SJSA1 (cell line): ENCODE data around the gene AHSA1. TPM values are rescaled to one million over a fixed set of nuclear protein-coding genes. Genes with fewer than 3 reads are reported as not detected.

Source experiments
- DNase-seq, 2 experiments: peaks; one replicate each; pipeline ENCODE4 v3.0.0-alpha.2; 2015 to 2020; ENCODE audit warnings: low spot score in 2 of 2, low read depth in 1 of 2
- H3K27ac ChIP-seq: fragments of 250-450 bp; sonication (Bioruptor Pico); 2 replicates; pipeline ENCODE4 v1.5.1; 2020; ENCODE audit warnings: mild to moderate bottlenecking, moderate library complexity
- H3K27me3 ChIP-seq: fragments of 250-450 bp; sonication (Bioruptor Pico); replicated peaks from 2 replicates; pipeline ENCODE4 v1.5.1; 2020; ENCODE audit warnings: mild to moderate bottlenecking, moderate library complexity
- H3K36me3 ChIP-seq: fragments of 250-450 bp; sonication (Bioruptor Pico); 2 replicates; pipeline ENCODE4 v1.5.1; 2020; ENCODE audit warnings: mild to moderate bottlenecking
- H3K4me1 ChIP-seq: fragments of 250-450 bp; sonication (Bioruptor Pico); replicated peaks from 2 replicates; pipeline ENCODE4 v1.6.1; 2021; ENCODE audit warnings: mild to moderate bottlenecking
- H3K4me3 ChIP-seq: fragments of 250-450 bp; sonication (Bioruptor Pico); 2 replicates; pipeline ENCODE4 v1.5.1; 2020; ENCODE audit warnings: mild to moderate bottlenecking
- H3K9me3 ChIP-seq: fragments of 250-450 bp; sonication (Bioruptor Pico); replicated peaks from 2 replicates; pipeline ENCODE4 v1.5.1; 2020; ENCODE audit warnings: mild to moderate bottlenecking
- total RNA-seq: library from RNA; depleted of rRNA; stranded (reverse); fragments of >200 nt; shearing (Covaris generic); gene quantifications from 2 replicates; pipeline ENCODE4 v1.2.3, GENCODE V29; 2014

The AHSA1 gene
- total RNA-seq, 1 experiment from 2014 or later = 145 TPM

DNA sequence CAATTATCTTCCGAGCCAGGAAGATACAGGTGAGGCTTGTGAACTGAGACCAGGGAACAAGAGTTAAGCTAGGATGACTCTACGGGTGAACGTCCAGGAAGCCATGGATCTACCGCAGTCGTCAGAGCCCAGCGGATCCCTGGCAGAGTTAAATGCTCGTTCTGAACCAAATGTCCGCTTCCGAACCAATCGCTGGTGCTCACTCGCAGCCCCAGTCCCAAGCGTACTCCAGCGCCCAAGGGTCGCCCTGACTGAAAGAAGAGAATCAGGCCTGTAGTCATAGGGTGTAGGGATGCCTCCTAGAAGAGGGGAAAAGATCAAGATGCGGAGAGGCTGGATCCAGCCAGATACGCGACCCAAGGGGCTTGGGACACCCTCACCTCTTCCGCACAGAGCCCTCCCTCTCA is 775 bp upstream of the AHSA1 start:
- Histone ChIP-seq H3K4me3 (peak overlapping the region; percentile 72), H3K27me3 (no peaks in the 10 kb centered on the region), H3K9me3 (no peaks in the 10 kb centered on the region), H3K27ac (no peak overlapping the region), H3K36me3 (peaks cover 31% of the 10 kb centered on the region), H3K4me1 (peaks cover 12% of the 10 kb centered on the region)
- DNase-seq = no peak

DNA sequence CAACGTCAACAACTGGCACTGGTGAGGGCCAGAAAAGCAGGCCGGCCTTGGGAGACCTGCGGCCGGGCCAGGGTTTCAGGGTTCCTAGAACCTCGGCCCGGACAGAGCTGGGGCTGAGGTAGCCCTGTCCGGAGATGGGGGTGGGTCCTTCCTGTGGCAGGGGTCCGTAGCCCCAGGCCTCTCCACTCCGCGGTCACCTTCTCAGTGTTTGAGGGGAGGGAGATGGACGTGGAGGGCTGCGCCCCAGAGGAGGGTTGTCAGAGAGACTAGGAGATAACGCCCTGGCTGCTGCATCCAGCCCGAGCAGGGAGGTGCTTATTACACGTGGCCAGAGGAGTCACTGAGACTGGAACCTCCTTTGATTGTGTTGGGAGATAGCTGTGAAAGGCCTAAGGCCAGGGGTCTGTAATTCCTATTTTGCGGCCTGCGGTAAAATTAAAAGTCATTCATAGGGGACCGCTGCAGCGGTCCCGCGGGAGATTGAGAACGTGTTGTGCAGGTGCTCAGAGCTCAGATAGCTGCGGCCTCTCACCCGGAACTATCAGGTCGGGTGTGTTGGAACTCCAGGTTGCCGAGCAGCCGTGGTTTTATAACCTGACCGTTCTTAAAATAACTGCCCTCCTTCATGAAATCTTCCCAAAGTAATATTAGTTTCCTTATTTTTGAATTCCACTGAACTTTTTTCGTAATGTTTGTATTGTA is 507 bp downstream of the AHSA1 start:
- no peaks in the 10 kb centered on the region for H3K9me3 ChIP-seq
- peaks cover 12% of the 10 kb centered on the region for H3K4me1 ChIP-seq
- peaks cover 43% of the 10 kb centered on the region for H3K36me3 ChIP-seq
- peak in 1 of 2 experiments; percentile 47 for DNase-seq
- peak overlapping the region; percentile 72 for H3K4me3 ChIP-seq
- no peaks in the 10 kb centered on the region for H3K27me3 ChIP-seq
- H3K27ac ChIP-seq = peak overlapping the region; percentile 87

DNA sequence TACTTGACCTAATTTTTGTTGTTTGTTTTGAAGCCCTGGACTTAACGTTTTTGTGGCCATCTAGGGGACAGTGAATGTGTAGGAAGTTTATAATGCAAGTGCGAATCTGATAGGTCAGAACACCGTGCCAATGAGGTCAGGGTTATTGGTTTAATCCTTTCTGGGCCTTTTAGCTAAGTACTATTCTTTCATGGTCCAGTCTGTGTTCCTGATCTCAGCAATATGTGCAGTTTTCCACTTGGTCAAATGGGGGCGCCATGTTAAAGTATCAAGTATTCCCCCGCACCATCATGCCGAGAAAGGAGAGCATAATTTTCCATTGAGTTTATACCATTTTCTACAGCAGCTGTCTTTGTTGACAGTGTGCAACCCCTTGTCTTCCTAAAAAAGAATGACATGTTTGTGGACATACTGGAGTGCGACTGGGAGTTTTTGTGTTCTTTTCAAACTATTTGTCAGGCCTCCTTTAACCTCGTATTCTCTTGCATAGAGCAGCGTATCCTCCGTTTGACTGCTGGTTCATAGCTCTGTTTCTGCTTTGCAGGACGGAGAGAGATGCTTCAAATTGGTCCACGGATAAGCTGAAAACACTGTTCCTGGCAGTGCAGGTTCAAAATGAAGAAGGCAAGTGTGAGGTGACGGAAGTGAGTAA is 1.3 kb downstream of the AHSA1 start:
- Histone ChIP-seq H3K36me3 (peaks cover 51% of the 10 kb centered on the region), H3K27ac (no peak overlapping the region), H3K4me1 (peaks cover 12% of the 10 kb centered on the region), H3K27me3 (no peaks in the 10 kb centered on the region), H3K9me3 (no peaks in the 10 kb centered on the region), H3K4me3 (peak overlapping the region; percentile 72)
- peak; percentile 36 to 56 for DNase-seq

DNA sequence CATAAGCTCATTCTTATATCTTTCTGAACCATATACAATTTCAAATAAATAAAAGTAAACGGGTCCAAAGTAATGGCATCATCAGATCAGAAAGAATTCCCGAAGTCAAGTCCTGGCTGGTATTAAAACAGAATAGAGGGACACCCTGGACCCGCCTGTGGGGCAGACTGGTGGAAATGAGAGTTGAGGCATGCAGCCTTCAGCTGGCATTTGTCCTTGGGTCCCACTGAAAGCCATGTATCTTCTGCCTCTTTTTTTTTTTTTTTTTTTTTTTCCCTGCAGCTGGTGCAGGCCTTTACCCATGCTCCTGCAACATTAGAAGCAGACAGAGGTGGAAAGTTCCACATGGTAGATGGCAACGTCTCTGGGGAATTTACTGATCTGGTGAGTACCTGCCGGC is 9.9 kb downstream of the AHSA1 start:
- H3K27me3 ChIP-seq = 0 out of 2 replicates have a peak, but pooled peaks cover 3% of the 10 kb centered on the region
- no peak overlapping the region for H3K27ac ChIP-seq
- no peak for DNase-seq
- peaks cover 64% of the 10 kb centered on the region for H3K36me3 ChIP-seq
- no peak overlapping the region for H3K4me3 ChIP-seq
- no peaks in the 10 kb centered on the region for H3K4me1 ChIP-seq
- no peaks in the 10 kb centered on the region for H3K9me3 ChIP-seq

DNA sequence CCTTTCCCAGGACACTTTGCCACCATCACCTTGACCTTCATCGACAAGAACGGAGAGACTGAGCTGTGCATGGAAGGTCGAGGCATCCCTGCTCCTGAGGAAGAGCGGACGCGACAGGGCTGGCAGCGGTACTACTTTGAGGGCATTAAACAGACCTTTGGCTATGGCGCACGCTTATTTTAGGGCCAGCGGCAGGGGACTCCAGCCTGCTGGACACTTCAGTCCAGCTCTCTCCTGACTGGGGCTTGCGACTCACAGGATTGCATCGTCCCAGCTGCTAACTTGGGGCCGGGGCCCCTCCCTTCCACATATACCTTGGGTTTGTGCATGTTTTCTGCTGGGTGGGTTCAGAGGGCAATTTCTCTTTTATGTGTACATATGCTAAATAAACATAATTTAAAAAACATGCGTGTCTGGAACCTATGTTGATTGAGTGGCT is 11.2 kb downstream of the AHSA1 start:
- Histone ChIP-seq H3K36me3 (peaks cover 52% of the 10 kb centered on the region), H3K9me3 (no peaks in the 10 kb centered on the region), H3K27ac (no peak overlapping the region), H3K4me3 (no peak overlapping the region), H3K4me1 (no peaks in the 10 kb centered on the region), H3K27me3 (0 out of 2 replicates have a peak, but pooled peaks cover 3% of the 10 kb centered on the region)
- no peak for DNase-seq

DNA sequence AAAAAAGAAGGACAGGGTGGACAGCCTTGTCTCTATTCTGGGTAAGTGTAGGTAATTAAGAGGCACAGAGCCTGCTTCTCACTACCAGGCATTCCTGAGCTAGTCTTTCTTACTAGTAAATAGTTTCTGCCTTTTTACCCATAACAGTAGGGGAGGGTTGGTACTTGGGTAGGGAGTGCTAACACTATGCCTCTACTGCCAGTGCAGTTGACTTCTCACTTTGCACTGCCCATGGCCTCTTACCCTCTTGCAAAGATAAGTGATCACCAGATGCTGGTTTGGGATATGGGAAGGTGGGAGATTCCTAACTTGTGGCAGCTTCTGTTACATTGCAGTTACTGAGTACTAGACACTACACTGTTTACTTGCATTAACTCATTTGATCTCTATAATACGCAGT is 11.6 kb downstream of the AHSA1 start:
- Histone ChIP-seq H3K27ac (no peak overlapping the region), H3K27me3 (0 out of 2 replicates have a peak, but pooled peaks cover 4% of the 10 kb centered on the region), H3K36me3 (peaks cover 48% of the 10 kb centered on the region), H3K9me3 (no peaks in the 10 kb centered on the region), H3K4me3 (no peak overlapping the region), H3K4me1 (no peaks in the 10 kb centered on the region)
- DNase-seq = no peak

DNA sequence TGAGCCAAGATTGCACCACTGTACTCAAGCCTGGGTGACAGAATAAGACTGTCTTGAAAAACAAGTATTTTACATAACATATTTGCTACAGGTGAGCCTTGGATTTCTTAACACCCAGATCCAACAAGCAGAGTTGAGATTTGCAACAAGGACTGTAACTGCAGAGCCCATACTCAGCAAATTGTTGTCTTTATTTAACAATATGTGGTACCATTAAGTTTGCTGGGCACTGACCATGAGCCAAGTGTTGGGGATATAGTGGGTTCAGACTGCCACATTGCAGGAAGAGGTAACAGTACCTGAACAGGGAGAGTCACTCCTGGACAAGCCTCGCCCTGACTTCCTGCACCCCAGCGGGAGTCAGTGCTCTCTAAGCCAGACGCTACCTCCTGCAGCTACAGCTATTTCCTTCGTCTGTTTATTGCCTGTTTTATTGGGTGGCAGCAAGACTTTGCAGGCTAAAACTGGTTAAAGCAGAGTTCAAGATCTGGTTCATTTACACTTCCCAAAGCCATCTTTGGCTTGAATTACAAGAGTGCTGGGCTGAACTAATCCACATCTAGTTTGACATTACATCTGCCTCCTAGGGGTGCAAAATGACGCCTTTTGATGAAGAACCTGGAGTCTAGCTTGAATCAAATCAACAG is 12.5 kb downstream of the AHSA1 start:
- no peak overlapping the region for H3K4me3 ChIP-seq
- no peaks in the 10 kb centered on the region for H3K4me1 ChIP-seq
- DNase-seq = no peak
- peaks cover 40% of the 10 kb centered on the region for H3K36me3 ChIP-seq
- H3K9me3 ChIP-seq = no peaks in the 10 kb centered on the region
- 0 out of 2 replicates have a peak, but pooled peaks cover 6% of the 10 kb centered on the region for H3K27me3 ChIP-seq
- no peak overlapping the region for H3K27ac ChIP-seq

DNA sequence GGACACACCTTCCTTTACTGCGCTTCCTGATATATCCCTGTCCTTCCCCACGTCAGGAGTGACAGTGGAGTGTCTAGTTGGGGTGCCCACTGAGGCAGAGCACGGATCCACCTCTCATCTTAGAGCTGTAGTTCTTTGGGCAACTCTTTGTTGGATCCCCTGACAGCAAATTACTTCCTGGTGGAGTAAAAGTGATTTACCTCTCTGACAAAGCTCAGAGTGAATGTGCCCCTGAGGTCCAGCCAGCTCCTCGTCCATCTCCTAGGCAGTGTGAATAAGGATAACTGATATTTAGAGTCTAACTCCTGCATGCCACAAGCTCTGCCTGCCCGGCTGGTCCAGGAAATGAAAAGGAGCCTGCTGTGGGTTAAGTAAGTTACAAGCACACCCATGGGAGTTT is 16.0 kb downstream of the AHSA1 start:
- H3K4me1 ChIP-seq = no peaks in the 10 kb centered on the region
- no peak for DNase-seq
- no peak overlapping the region for H3K27ac ChIP-seq
- 0 out of 2 replicates have a peak, but pooled peaks cover 6% of the 10 kb centered on the region for H3K27me3 ChIP-seq
- no peaks in the 10 kb centered on the region for H3K9me3 ChIP-seq
- peaks cover 9% of the 10 kb centered on the region for H3K36me3 ChIP-seq
- H3K4me3 ChIP-seq = no peak overlapping the region

DNA sequence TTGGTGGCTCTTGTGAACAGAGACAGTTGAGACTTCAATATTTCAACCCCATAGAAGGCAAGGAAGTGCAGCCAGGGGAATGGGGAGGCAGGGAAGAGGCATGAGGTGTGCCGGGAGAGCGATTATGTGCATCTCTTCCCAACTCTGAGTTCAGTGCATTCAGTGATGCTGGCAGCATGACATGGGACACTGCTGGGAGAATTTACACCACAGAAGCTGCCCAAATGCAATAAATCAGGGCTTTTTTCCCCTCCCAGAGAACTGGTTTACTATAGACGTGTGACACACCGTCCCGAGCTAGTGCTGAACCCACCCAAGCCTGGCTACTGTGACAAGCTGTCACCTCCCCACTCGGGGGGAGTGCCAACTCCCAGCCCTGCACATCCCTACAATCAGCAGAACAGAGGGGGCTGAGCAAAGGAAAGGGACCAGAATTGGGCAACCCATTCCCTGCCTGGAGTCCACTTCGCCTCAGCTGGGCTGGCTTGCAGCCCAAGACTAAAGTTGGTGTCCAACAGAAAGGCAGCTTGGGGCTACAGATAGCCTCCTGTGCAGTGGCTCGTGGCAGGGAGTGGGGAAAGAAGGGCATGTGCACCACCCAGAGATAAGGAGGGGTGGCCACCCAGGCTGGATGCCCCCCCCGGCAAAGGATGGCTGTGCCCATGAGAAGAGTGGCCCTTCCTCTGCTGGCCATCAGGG is 16.7 kb downstream of the AHSA1 start:
- no peaks in the 10 kb centered on the region for H3K9me3 ChIP-seq
- H3K36me3 ChIP-seq = peaks cover 2% of the 10 kb centered on the region; the same call in 1 of the 2 replicates
- H3K4me3 ChIP-seq = no peak overlapping the region
- H3K4me1 ChIP-seq = no peaks in the 10 kb centered on the region
- no peak for DNase-seq
- H3K27me3 ChIP-seq = 0 out of 2 replicates have a peak, but pooled peaks cover 6% of the 10 kb centered on the region
- no peak overlapping the region for H3K27ac ChIP-seq

DNA sequence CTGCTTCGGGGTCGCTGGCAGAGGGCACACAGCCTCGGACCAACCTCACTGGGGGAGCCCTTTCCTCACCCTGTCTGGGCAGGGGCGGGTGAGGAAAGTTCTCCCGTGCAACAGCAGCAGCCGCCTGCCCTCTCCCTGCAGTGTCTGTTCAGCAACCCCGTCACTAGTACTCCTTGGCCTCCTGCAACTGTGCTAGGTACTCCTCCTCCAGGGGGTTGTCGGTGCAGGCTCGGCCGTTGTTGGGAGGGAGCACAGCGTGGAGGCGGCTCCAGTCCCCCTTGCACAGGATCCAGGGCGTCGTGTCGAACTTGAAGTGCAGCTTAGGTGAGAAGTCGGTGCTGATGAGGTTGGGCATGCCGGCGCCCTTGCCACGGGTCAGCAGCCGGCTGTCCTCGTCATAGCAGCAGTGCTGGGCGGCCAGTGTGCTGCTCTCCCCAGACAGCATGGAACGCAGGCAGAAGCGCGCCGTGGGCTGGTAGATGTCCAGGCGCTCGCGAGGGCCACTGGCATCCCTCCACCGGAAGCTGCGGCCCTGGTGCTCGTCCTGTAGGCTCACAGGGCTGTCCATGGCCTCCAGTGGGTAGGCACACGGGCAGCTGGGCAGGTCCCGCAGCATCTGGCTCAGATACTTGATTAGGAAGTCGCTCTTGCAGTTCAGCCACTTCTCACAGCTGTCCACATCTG is 17.7 kb downstream of the AHSA1 start:
- no peak for DNase-seq
- Histone ChIP-seq H3K4me1 (no peaks in the 10 kb centered on the region), H3K9me3 (no peaks in the 10 kb centered on the region), H3K36me3 (no peaks in the 10 kb centered on the region), H3K4me3 (no peak overlapping the region), H3K27ac (no peak overlapping the region), H3K27me3 (0 out of 2 replicates have a peak, but pooled peaks cover 6% of the 10 kb centered on the region)

DNA sequence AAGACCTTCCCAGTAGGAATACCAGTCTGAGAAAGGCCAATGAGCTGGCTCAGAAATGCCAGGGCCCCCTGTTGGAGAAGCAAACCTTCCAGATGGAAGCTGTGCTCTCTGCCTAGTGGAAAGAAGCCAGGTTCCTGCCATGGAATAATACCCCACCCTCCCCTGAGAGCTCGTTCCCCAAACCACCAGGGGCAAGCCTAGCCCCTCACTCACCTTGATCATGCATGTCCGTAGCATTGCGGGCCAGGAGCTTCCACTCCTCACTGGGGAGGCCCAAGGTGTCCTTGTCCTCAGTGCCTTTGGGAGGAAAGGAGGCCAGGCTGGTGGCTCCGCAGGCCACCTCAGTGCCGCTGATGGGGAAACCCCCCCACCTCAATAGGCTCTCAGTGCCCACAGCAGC is 20.1 kb downstream of the AHSA1 start:
- Histone ChIP-seq H3K4me3 (no peak overlapping the region), H3K36me3 (no peaks in the 10 kb centered on the region), H3K27ac (no peak overlapping the region), H3K9me3 (no peaks in the 10 kb centered on the region), H3K27me3 (0 out of 2 replicates have a peak, but pooled peaks cover 3% of the 10 kb centered on the region), H3K4me1 (no peaks in the 10 kb centered on the region)
- no peak for DNase-seq

DNA sequence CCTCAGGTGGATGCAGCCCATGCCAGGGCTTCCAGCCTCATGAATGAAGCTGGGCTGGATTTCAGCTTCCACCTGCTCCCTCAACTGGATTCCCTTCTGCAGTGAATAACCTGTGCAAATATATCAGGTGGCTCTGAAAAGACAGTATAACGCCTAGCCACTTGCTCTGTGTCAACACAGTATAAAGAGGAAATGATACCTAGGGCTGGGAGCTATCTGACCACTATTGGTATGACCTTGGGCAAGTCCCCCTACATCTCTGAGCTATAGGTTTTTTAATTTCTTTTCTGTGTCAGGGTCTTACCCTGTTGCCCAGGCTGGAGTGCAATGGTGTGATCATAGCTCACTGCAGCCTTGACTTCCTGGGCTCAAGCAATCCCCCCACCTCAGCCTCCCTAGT is 20.9 kb downstream of the AHSA1 start:
- H3K27ac ChIP-seq = no peak overlapping the region
- no peaks in the 10 kb centered on the region for H3K36me3 ChIP-seq
- H3K9me3 ChIP-seq = no peaks in the 10 kb centered on the region
- DNase-seq = no peak
- H3K27me3 ChIP-seq = 0 out of 2 replicates have a peak, but pooled peaks cover 3% of the 10 kb centered on the region
- H3K4me3 ChIP-seq = no peak overlapping the region
- H3K4me1 ChIP-seq = no peaks in the 10 kb centered on the region

DNA sequence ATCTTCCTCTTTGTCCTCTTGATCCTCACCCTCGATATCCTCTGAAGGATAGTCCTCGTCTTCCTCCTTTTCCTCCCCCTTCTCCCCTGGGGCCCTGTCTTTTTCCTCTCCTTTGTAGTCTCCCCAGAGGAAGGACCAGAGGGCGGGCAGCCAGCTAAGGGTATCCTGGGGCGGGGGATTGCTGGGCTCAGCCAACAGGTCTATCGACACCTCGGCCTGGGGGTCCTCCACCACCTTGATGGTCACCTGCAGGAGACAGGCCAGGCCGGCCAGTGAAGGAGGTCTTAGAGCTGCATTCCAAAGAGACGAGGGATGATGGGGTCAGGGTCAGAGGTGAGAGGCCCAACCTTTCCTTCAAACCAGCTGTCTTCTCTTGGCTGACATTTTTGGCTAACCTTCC is 24.5 kb downstream of the AHSA1 start:
- no peaks in the 10 kb centered on the region for H3K36me3 ChIP-seq
- H3K4me3 ChIP-seq = no peak overlapping the region
- H3K9me3 ChIP-seq = no peaks in the 10 kb centered on the region
- no peak for DNase-seq
- no peaks in the 10 kb centered on the region for H3K4me1 ChIP-seq
- no peaks in the 10 kb centered on the region for H3K27me3 ChIP-seq
- no peak overlapping the region for H3K27ac ChIP-seq
